Cerebellar nuclear complex (tissue), 1 donor: ENCODE results near the gene RBPJ.
A peak's percentile ranks its signal among the peaks of the same experiment; 100 is the strongest.
"Not testable (repeated sequence)": the region's sequence is repeated elsewhere in the genome, so short reads cannot be mapped to it uniquely, and the experiment has no call there.

Source experiments
- DNase-seq, 2 experiments: peaks; one replicate each; lab custom pipeline; 2025; lab: John Stamatoyannopoulos, UW

RBPJ gene

GRCh38 chr4:26302031-26302899 is 18.5 kb upstream of the RBPJ start:
- DNase-seq: no peak

- no peak for DNase-seq
These were observed 17.8 kb upstream of the RBPJ start for GRCh38 chr4:26303008-26303407.

DNA sequence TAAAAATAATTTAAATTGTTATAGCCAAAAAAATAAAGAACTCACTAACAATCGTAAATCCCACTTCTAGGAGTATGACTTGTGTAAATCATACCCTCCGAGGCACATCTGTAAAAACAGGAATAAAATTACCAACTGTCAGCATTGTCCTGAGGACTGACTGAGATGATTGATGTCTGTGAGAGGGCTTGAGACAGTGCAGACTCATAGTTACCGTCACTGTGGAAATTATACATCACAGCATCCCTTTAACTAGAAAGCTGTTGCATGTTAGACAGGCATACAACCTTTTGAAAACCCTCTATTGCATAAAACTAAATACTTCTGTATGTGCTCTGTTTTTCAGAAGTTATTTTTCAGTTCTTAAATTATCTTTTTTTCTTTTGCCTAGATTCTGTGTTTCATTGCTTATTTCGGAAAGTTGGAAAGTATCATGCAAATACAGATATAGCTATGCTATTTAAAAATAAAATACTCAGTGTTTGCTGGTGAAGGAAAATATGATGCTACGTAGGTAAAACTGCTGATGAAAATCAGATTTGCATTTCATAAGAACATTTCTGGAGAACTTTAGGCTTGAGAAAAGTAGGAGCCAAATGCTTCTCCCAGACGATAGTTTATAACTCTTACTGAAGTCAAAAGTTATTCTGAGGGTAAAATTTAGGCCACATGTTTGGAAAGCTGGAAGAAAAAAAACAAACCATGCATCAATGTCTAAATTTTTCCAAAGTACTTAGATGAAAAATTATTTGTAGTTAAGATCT is 13.6 kb upstream of the RBPJ start:
- no peak for DNase-seq

- no peak for DNase-seq
These were observed 12.2 kb upstream of the RBPJ start for GRCh38 chr4:26308568-26308967.

GRCh38 chr4:26310264-26310663 is 10.6 kb upstream of the RBPJ start:
- DNase-seq: no peak

DNA sequence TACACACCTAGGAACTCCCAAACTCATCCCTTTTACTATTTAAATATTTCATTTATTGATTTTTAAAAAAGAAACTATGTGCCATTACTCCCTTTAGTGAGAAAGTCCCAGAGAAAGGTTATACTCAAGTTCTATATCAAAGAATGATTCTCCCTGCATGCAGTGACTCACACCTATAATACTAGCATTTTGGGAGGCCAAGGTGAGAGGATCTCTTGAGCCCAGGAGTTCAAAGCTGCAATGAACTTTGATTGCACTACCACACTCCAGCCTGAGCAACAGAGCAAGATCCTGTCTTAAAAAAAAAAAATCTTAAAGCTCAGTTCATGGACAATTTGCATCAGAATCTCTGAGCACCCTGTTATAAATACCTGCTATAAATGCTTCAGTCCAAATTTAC is 9.2 kb upstream of the RBPJ start:
- DNase-seq: no peak

- not testable (repeated sequence) for DNase-seq
These were observed 5.4 kb upstream of the RBPJ start for GRCh38 chr4:26315316-26315932.

GRCh38 chr4:26317766-26318165 is 3.0 kb upstream of the RBPJ start:
- no peak for DNase-seq

GRCh38 chr4:26319467-26319948 is 1.3 kb upstream of the RBPJ start:
- peak; percentile 82 to 88 for DNase-seq

- DNase-seq: no peak
These were observed 771 bp upstream of the RBPJ start for GRCh38 chr4:26319949-26320537.

GRCh38 chr4:26321373-26322221 is 783 bp downstream of the RBPJ start:
- DNase-seq: no peak

GRCh38 chr4:26322346-26322745 is 1.5 kb downstream of the RBPJ start:
- DNase-seq: no peak

DNA sequence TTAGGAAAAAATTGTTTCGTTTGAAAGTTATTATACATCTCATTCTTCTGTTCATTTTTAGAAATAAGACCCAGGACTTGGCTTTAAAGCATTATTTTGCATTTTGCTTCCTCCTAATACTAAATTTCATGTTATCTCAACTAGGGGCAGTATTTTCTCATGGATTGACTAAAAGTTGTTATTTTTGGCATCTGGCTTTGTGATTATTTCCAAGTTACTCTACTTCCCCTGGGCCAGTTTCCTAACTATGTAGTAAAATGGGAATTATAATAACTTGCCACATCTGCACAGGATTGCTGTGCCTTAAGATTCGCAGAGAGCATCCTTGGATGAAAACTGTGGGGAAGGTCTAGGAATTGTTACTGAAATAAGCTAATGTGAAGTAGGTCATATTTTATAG is 3.0 kb downstream of the RBPJ start:
- DNase-seq: no peak

DNA sequence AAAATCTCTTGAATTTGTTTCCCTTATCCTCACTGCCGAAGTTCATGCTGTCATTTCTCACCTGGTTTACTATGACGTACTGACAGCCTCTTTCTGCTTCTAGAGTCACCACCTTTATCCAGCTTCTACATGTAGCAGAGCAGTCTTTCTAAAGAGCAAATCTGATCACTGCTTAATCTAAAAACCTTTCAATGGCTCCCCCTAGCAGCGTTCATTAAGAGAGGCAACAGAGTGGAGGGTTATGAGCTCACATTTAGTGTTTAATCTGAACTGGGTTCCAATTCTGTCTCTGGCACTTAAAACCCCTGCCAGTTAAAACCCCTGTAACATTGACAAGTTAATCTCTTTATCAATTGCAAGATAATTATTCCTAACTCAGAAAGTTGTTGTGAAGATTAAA is 4.4 kb downstream of the RBPJ start:
- no peak for DNase-seq

DNA sequence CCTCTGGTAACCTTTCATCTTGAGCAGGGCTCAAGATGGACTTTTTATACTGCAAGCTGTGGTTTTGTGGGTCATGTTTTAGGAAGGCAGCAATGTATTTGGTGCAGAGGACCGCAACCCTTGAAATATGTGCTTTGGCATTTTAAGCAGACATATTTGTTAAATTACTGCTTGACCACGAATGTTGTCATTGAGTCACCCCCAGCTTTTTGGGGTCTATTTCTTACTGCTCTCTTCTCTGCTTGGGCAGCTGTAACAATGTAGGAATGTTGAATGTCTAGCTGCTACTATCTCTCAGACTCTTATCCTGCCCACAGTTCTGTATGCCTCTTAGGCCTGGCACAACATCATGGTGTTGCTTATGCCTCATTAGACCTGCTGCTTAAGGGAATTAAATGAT is 6.0 kb downstream of the RBPJ start:
- DNase-seq: no peak

DNA sequence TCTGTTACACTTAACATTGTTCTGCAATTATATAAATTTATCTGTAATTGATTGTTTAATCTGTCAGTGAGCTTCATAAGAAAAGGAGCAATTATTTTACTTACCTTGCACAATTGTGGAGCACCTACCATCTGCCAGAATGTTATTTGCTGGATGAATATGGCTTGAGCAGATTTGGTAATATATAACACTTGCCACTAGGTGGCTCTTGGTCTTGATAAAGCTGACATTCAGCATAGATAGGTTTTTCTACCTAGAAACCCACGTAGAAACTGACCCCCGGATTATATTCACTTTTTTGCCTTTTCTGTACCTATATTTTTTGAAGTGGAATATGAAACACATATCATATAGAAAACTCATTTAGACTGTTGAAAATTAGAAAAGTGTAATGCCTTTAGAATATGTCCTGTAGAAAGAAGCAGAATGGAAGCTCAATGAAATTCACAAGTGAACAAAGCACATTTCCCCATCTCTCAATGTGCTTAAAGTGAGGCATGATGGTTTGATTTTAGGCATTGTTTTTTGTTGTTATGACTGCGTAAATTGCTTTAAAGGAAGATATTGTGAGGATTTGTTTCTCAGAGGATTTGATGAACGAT is 9.5 kb downstream of the RBPJ start:
- DNase-seq: peak in 1 of 2 experiments; percentile 17

DNA sequence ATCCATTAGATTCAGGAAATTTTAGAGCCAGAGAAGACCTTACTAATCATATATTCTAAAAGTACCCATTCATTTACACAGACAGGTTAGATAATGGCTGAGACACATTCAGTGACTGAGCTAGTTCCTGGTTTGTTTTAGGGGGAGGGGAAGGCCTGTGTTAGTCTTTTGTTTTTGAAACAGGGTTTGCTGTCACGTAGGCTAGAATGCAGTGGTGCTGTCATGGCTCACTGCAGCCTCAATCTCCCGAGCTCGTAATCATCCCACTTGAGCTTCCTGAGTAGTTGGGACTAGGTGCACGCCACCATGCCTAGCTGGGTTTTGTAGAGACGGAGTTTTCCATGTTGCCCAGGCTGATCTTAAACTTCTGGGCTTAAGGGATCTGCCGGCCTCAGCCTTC is 10.1 kb downstream of the RBPJ start:
- DNase-seq: no peak

- no peak for DNase-seq
These were observed 10.7 kb downstream of the RBPJ start for GRCh38 chr4:26331380-26331950.

- DNase-seq: no peak
These were observed 13.6 kb downstream of the RBPJ start for GRCh38 chr4:26334366-26334765.

GRCh38 chr4:26337612-26338011 is 16.8 kb downstream of the RBPJ start:
- DNase-seq: no peak
